NT2/D1 (cell line): Measurements from ENCODE around the gene SMTNL1.

Experiments
- DNase-seq: peaks from one replicate; pipeline ENCODE4 v3.0.0-alpha.2; 2011; ENCODE audit warnings: low read depth, low spot score
- H3K27me3 ChIP-seq: 2 replicates; pipeline ENCODE4 v1.6.0; 2011; ENCODE audit warnings: mild to moderate bottlenecking; ENCODE audit not compliant: insufficient read length, insufficient read depth
- H3K36me3 ChIP-seq: 2 replicates; pipeline ENCODE4 v1.6.1; 2011; ENCODE audit warnings: mild to moderate bottlenecking, low read length, mixed read lengths; ENCODE audit not compliant: insufficient read depth, insufficient read length
- H3K4me1 ChIP-seq: 2 replicates; pipeline ENCODE4 v1.5.1; 2011; ENCODE audit not compliant: insufficient read depth, insufficient read length
- H3K4me3 ChIP-seq: 2 replicates; pipeline ENCODE4 v1.5.1; 2011; ENCODE audit warnings: low read depth; ENCODE audit not compliant: insufficient read length
- H3K9ac ChIP-seq: 2 replicates; pipeline ENCODE4 v1.6.0; 2011; ENCODE audit warnings: low read depth; ENCODE audit not compliant: insufficient read length
- H3K9me3 ChIP-seq: 2 replicates; pipeline ENCODE4 v1.5.1; 2011; ENCODE audit warnings: mild to moderate bottlenecking, low read length; ENCODE audit not compliant: insufficient read depth
- SUZ12 ChIP-seq: IDR thresholded peaks from 2 replicates; pipeline ENCODE4 v1.6.1; 2011; ENCODE audit not compliant: insufficient read length, insufficient read depth; ENCODE audit errors: extremely low read depth
- YY1 ChIP-seq: IDR thresholded peaks from 2 replicates; pipeline ENCODE4 v1.6.1; 2011; ENCODE audit not compliant: insufficient read length, insufficient read depth
- ZNF274 ChIP-seq: IDR thresholded peaks from 2 replicates; pipeline ENCODE4 v1.6.1; 2011; ENCODE audit warnings: mild to moderate bottlenecking, low read depth, low read length

The SMTNL1 gene, protein sequence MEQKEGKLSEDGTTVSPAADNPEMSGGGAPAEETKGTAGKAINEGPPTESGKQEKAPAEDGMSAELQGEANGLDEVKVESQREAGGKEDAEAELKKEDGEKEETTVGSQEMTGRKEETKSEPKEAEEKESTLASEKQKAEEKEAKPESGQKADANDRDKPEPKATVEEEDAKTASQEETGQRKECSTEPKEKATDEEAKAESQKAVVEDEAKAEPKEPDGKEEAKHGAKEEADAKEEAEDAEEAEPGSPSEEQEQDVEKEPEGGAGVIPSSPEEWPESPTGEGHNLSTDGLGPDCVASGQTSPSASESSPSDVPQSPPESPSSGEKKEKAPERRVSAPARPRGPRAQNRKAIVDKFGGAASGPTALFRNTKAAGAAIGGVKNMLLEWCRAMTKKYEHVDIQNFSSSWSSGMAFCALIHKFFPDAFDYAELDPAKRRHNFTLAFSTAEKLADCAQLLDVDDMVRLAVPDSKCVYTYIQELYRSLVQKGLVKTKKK

DNA sequence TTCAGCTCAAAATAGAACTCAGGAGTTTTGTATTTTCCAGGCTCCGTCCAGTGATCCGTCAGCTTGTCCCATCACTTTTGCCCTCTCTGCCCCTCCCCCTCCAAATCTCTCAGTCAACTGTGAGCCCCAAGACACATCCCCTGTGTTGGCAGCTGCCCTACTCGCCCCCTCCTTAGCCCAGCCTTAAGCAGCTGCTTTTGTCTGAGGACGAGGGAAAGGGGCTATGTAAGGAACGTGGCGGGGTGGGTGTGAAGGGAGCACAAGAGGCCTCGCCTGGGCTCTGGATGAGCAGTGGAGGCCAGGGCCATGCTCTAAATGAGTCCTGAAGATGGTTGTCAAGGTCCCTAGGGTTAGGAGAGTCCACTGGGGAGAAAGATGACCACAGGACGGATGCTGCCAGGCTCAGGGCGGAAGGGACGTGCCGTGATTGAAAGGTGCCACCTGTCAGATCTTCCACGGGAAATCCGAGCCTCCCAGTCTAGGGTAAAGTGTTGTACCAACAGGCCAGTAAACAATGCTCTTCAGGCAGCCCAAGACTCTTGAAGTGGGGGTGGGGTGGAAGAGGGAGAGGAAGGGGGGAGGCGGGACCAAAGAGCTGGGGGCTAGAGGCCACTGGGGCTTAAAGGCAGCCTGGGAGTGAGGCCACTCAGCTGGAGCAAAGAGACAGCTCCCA is at the start of gene SMTNL1:
TSS of gene SMTNL1 (plus strand) at position 649 of the 673 bp plus-strand sequence. CDS start 5,048 bp downstream, outside the sequence.
- Histone ChIP-seq H3K4me3 (no peak within 1 kb of the TSS), H3K27me3 (peaks cover under 1% of the 10 kb centered on the region), H3K4me1 (peaks cover 3% of the 10 kb centered on the region), H3K36me3 (no peaks in the 10 kb centered on the region), H3K9ac (peak within 1 kb of the TSS; percentile 27), H3K9me3 (no peaks in the 10 kb centered on the region)
- TF ChIP-seq ZNF274 (no peak), SUZ12 (no peak), YY1 (no peak)
- no peak for DNase-seq

DNA sequence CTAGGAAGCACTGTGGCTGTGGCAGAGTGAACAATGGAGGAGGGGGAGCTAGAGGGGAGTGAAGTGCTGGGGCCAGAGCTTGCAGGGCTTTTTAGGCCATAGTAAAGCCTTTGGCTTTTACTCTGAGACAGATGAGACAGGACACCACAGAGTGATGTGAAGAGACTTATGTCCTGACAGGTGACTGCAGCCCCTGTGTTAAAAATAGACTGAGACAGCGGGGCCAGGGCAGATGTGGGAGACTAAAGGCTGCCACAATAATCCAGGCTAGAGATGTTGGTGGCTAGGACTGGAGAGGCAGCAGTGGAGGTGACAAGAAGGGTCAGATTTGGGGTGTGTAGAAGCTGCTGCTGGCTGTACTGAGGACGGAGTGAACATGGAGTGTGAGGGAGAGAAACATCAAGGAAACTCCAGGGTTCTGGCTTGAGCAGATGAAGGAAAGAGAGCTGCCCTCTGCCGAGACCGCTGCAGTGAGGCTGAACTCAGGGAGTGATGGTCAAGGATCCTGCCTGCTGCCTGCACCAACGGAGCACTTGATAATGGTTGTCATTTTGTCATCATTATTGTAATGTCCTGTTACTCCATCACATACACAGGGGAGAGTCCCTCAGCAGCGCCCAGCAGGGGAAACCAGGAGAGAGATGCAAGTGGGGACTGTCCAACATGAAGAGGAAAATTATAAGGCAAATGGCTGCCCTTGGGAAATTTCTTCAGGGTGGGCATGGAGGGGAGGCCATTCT is 49.3 kb upstream of the SMTNL1 start:
- DNase-seq, result no peak
- H3K4me1 ChIP-seq, result peaks cover 7% of the 10 kb centered on the region
- H3K9me3 ChIP-seq, result no peaks in the 10 kb centered on the region
- H3K9ac ChIP-seq, result no peak overlapping the region
- TF ChIP-seq SUZ12, result no peak
- TF ChIP-seq YY1, result no peak
- TF ChIP-seq ZNF274, result no peak
- peaks cover 2% of the 10 kb centered on the region for H3K27me3 ChIP-seq
- H3K4me3 ChIP-seq, result no peak overlapping the region
- no peaks in the 10 kb centered on the region for H3K36me3 ChIP-seq

DNA sequence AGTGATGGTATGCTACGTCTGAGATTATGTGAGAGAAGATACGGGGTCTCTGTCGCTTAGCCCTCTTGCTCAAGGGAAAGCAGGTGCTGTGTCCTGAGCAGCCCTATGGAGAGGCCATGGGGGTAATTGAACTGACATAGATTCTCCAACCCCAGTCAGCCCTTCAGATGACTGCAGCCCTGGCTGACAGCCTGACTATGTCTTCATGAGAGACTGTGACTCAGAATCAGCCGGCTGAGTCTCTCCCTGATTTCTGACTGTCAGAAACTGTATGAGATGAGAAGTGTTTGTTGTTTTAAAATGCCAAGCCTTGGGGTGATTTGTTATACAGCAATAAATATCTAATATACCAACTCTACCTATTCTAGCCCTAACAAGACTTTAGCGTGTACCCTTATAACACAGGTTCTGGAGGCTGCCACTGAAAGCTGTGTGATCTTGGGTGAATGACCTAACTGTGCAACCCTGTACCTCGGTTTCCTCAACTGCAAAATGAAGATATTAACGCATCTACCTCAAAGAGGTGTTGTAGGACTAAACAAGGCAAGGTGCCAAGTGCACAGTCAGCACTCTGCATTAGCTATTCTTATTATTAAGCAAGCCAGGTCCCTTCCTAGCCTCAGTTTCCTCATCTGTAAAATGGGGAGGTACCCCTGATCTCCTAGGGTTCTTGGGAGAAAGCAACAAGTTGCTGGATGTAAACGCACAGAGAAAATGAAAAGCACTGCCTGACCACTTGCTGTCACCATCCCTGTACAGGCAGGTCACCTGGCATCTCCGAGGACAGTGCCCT is 46.7 kb upstream of the SMTNL1 start:
- H3K4me3 ChIP-seq, result no peak overlapping the region
- peaks cover 8% of the 10 kb centered on the region for H3K4me1 ChIP-seq
- no peak for DNase-seq
- H3K27me3 ChIP-seq, result no peaks in the 10 kb centered on the region
- TF ChIP-seq SUZ12, result no peak
- no peak for TF ChIP-seq YY1
- TF ChIP-seq ZNF274, result no peak
- H3K9ac ChIP-seq, result no peak overlapping the region
- peaks cover 7% of the 10 kb centered on the region for H3K36me3 ChIP-seq
- H3K9me3 ChIP-seq, result no peaks in the 10 kb centered on the region

DNA sequence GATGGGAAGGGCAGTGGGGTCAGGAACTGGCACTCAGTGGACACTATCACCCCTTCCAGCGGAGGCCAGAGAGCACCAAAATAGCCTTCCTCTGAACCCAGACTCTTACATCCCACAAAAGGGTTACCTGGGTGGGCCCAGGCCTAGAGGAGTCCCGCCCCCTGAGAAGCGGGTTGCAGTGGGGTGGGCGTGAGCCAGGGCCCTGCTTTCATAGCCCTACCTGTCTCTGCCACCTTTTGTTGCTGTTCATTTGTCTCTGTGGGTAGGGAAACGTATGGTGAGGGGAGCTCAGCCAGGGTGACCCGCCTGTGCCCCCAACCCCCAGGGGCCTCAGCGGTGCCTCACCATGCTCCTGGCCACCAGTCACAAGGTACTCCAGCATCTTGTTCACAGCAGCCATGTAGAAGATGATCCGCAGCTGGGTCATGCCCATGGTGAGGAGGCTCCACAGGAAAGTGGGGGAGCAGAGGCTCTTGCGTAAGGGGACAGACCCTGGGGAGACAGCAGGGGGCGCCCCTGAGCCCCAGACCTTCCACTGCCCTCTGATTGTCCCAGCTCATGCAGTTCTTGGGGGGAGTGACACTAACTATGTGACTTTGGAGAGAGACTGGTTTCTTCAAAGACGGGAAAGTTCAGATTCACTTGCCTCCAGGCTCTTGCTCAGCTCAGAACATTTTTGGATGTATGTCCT is 45.9 kb upstream of the SMTNL1 start:
- Histone ChIP-seq H3K9me3 (no peaks in the 10 kb centered on the region), H3K4me1 (peaks cover 10% of the 10 kb centered on the region), H3K4me3 (no peak overlapping the region), H3K27me3 (no peaks in the 10 kb centered on the region), H3K36me3 (peaks cover 7% of the 10 kb centered on the region), H3K9ac (no peak overlapping the region)
- no peak for TF ChIP-seq ZNF274
- no peak for TF ChIP-seq YY1
- DNase-seq, result no peak

DNA sequence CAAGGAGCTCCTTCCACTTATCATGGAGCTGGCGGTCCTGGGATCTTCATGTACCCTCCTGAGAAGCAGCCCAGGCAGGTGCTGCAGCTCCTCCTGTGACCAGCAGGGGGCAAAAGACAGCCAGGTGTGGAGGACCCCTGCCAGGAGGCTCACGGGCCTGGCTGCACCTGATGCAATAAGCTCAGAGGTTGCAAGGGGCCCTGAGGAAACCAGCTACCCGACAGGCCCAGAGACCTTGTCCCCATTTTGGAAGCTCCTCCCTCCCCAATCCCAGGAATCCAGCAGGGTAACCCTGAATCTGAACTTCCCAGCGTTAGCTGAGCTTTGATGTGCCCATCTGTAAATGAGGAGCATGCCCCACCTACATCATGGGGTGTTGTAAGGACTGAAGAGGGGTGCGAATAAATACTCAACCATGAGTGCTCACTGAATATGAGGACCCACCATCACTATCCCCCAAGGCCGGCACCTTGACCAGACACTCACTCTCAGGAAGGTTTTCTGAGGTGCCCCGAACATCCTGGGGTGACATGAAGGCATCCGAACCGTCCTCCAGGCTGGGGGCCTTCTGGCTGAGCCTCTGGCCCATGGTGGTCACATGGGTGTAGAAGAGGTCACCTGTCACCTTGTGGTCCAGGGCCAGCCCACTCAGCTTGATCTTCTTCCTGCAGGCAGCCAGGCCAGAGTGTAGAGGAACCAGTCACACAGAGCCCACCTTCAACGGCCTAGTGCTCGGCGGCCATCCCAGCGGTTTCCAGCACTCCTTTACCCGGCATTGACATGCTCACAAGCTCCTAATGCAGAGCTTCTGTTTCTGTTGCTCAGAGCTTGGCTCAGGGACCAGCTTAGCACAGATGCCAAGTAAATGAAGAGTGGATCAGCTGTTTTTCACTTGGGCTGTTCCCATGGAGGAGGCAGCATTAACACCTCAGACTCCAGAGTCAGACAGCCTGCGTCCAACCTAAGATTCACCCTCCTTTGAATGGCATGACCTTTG is 43.6 kb upstream of the SMTNL1 start:
- Histone ChIP-seq H3K4me3 (no peak overlapping the region), H3K9ac (peak overlapping the region; percentile 24), H3K36me3 (peaks cover 7% of the 10 kb centered on the region), H3K9me3 (no peaks in the 10 kb centered on the region), H3K4me1 (peaks cover 18% of the 10 kb centered on the region), H3K27me3 (no peaks in the 10 kb centered on the region)
- no peak for TF ChIP-seq ZNF274
- TF ChIP-seq YY1, result no peak
- TF ChIP-seq SUZ12, result no peak
- DNase-seq, result no peak
